Measurements from ENCODE around the gene S1PR4.

Gene S1PR4

GRCh38 chr19:3227054-3227626, 48.6 kb downstream of the S1PR4 start:
- DNase-seq (ENCODE audit: low spot score) = no peak
- ChIA-PET CTCF (no interaction called here), POLR2A (ENCODE audit: low non-redundant PET) (no interaction called here)
- H3K27ac ChIP-seq = no peak overlapping the region
- TF ChIP-seq CTCF (conservative IDR thresholded peaks at IDR 0.05; ENCODE audit: low read depth) = no peak

- H3K27ac ChIP-seq = no peak overlapping the region
- ChIA-PET CTCF (interaction anchor here (0.5 kb wide), 1 partner anchor 578 kb away, joined by 3 read pairs; no protein-coding TSS in a partner anchor), POLR2A (ENCODE audit: low non-redundant PET) (no interaction called here)
- no peak for DNase-seq (ENCODE audit: low spot score)
- no peak for TF ChIP-seq CTCF (conservative IDR thresholded peaks at IDR 0.05; ENCODE audit: low read depth)
These were observed 50.8 kb downstream of the S1PR4 start for GRCh38 chr19:3229346-3229743.
